Measurements from ENCODE around the gene ZNF414.
A peak's percentile ranks its signal among the peaks of the same experiment; 100 is the strongest.
"Not testable (repeated sequence)": the region's sequence is repeated elsewhere in the genome, so short reads cannot be mapped to it uniquely, and the experiment has no call there.

ZNF414 gene

GRCh38 chr19:8517551-8518442, 3.8 kb upstream of the ZNF414 start:
- DNase-seq = peak; percentile 50

DNA sequence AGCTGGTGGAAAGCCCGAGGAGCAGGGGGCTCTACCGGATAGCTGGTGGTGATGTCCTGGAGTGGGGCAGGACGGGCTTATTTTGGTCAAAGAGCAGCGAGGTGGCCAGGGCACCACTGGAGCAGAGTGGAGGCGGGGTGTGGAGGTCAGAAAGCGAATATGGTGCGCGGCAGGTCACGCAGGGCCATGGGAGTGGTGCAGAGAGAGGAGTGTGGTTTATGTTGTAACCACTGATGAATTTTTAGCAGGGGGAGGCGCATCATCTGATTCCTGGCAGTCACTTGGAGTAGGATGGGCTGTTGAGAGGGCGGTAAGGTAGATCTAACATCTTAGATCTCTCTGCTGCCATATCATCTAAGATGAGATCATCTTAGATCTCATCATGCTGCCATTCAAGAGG, 1.4 kb upstream of the ZNF414 start:
- peak; percentile 85 for DNase-seq

DNA sequence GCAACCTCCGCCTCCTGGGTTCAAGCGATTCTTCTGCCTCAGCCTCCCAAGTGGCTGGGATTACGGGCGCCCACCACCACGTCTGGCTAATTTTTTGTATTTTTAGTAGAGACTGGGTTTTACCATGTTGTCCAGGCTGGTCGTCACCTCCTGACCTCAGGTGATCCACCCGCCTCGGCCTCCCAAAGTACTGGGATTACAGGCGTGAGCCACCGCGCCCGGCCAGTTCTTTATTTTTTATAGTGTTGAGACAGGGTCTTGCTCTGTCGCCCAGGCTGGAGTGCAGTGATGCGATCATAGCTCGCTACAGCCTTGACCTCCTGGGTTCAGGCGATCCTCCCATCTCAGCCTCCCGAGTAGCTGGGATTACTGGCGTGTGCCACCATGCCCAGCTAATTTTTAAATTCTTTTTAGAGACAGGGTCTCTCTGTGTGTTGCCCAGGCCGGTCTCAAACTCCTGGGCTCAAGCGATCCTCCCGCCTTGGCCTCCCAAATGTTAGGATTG, 590 bp upstream of the ZNF414 start:
- not testable (repeated sequence) for DNase-seq

- no peak for DNase-seq
Observed at GRCh38 chr19:8513036-8513686, 806 bp downstream of the ZNF414 start.

DNA sequence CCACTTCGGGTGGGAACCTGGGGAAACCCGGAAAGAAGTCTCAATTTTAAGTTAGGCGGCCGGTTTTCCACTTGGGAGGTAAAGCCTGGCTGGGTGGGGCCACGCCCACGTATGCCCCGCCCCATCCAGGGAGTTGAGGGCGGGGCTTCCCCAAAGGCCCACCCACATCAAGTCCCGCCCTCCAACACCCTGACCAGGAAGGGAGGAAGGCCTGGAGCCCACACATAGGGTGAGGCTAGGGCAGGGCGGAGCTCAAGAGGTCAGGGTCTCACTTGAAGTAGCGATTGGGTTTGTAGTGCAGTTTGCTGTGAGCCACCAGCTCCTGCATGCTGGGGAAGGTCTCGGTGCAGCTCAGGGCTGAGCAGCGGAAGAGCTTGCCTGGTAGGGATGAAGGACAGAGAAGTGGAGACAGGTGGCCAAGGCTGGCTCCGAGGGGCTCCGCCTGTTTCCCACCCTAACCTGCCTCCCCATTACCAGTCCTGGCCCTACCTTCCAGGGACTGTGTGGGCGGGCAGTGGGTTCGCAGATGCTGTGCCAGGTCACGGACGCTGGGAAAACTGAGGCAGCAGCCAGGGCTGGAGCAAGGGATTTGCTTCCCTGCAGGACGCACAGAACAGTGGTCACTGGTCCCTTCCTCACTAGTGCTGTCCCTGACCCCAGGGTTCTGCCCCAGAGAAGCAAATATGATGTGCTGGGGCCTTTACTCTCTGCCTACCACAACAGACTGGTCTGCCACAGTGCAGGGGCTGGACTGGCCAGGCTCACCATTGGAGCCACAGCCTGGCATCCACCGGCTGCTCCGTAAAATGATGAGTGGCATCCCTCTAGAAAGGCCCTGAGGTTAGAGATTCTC, 1.6 kb downstream of the ZNF414 start:
- peak; percentile 69 for DNase-seq

- DNase-seq = no peak
Observed at GRCh38 chr19:8511573-8512101, 2.3 kb downstream of the ZNF414 start.

GRCh38 chr19:8510589-8511115, 3.3 kb downstream of the ZNF414 start:
- DNase-seq = no peak

DNA sequence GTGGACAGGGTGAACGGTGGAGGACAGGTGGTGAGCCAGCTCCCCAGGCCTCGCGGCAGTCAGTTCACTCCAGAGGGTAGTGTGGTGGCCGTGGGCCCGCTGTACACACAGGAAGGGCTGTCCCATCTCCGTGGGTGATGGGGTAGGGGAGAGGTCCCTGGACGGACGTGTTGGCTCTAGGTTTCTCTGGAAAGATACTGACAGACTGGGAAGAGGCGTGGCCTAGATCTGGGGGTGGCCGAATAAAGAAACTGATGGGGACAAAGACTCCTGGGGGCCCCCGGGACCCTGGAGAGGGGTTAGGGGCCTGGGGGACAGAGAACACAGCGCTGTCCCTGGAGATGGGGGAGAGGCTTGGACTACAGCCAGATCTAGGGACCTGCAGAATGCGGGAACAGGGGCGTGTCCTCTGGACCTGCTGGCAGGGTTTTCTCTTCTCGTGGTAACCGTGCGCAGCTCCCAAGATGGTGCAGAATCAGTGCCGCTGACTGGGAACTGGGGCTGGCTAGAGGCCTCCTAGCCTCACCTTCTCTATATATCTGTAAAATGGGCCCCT, 7.5 kb downstream of the ZNF414 start:
- no peak for DNase-seq

- DNase-seq = peak; percentile 94
Observed at GRCh38 chr19:8505680-8506401, 8.1 kb downstream of the ZNF414 start.

GRCh38 chr19:8504919-8505318, 9.0 kb downstream of the ZNF414 start:
- DNase-seq = peak; percentile 59

DNA sequence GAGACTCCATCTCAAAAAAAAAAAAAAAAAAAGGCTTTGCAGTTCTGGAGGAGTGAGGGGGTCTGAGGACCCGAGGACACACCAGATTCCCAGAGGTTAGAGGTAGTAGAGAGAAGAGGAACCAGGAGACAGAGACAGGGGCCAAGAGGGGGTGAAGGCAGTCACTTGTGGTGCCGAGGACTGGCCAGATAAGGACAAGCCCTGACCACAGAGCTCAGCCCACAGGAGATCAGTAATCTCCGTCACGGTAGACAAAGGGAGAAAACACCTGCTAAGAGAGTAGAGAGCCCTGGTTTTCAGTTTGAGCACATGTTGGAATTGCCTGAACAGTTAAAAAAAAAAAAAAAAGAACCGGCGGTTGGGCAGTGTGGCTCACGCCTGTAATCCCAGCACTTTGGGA, 9.8 kb downstream of the ZNF414 start:
- peak; percentile 97 for DNase-seq

- DNase-seq = no peak
Observed at GRCh38 chr19:8503510-8503909, 10.5 kb downstream of the ZNF414 start.

DNA sequence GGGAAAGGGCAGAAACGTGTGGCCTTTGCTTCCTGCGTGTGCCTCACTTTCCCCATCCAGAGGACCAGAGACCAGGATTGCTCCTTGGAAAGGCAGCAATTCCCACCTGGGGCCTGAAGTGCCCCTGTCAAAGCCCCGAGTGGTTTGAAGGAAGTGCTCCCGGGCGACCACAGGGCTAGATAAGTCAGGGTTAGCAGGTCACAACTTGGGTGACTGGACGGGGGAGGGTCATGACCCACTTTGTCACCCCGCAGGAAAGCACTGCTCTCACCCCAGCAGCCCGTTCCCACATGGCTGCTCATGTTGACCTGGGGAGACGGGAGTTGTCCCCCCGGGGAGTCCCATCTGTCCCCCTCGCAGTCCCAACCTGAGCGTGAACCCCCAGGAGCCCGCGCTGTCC, 12.0 kb downstream of the ZNF414 start:
- peak; percentile 56 for DNase-seq

DNA sequence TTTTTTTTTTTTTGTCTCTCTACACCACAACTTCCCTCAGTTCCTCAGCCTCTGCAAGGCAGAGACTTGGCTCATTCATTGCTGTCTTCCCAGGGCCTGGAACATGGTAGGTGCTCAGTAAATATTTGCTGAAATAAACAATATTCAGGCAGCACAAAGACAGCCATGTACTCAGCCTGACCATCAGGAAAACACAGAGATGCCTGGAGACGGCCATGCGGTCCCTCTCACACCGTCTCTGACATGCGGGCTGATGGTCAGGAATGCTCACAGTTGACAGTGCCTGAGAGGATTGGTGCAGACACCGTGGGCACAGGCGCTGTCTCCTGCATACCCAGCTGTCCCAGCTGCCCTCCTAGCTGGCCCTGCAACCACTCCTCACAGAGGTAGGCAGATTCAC, 12.5 kb downstream of the ZNF414 start:
- DNase-seq = no peak

DNA sequence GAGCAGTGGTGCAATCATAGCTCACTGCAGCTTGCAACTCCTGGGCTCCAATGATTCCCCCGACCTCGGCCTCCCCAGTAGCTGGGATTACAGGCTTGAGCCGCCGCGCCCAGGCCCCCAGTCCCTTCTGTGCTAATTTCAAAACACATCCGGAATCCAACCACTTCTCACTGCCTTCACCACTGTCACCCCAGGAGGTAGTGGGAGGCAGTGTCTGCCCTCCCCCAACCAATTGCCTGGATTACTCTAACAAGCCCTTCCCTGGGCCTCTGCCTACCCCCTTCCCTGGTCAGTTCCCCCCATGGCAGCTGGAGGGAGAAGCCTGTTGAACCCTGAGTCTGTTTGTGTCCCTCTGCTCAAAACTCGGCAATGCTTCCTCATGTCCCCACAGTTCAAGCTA, 13.8 kb downstream of the ZNF414 start:
- no peak for DNase-seq

- DNase-seq = no peak
Observed at GRCh38 chr19:8499048-8499833, 14.7 kb downstream of the ZNF414 start.

DNA sequence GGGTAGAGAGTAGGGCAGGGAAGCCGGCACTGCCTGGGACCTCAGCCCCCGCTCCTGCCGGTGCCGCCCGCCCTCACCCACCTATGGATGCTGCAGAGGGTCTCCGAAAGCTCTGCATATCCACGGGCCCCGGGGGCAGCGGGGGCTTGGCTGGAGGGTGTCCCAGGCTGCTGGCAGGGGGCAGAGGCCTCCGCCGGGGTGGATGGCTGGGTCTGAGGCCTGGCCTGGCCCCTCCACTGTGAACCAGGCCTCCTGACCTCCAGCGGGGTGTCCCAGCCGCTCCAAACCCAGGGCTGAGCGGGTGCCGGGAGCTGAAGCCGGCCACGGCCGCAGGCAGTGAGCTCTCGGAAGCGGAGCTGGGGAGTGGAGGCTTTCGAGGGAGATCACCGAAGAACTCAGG, 15.7 kb downstream of the ZNF414 start:
- no peak for DNase-seq

GRCh38 chr19:8494158-8494557, 19.8 kb downstream of the ZNF414 start:
- DNase-seq = no peak

- DNase-seq = no peak
Observed at GRCh38 chr19:8491574-8491973, 22.4 kb downstream of the ZNF414 start.

DNA sequence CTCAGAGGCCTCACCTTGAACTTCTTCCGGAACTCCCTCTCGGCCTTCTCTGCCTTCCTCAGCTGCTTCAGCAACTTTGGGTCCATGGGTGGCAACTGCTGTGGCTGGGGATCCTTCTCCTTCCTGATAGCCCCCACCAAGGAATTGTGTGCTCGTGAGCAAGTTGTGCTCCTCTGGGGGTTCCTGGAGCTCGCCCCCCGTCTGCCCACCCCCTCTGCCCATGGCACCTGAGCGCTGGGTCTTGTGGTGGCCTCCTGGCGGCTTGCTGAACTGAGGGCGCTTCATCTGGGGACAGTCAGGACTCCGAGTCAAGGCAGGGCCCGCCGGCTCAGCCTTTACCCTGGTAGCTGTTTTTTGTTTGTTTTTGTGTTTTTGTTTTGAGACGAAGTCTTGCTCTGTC, 23.1 kb downstream of the ZNF414 start:
- no peak for DNase-seq

- DNase-seq = no peak
Observed at GRCh38 chr19:8490395-8490760, 23.6 kb downstream of the ZNF414 start.
